Type B pancreatic cell (in vitro differentiated cells): ENCODE data around the gene TRIO. TPM values are rescaled to one million over a fixed set of nuclear protein-coding genes. Genes with fewer than 3 reads are reported as not detected.

Experiments used
- DNase-seq: peaks from one replicate; pipeline ENCODE4 v3.0.0; 2021; ENCODE audit warnings: mixed read lengths; ENCODE audit not compliant: unreplicated experiment; ENCODE audit errors: extremely low spot score
- H3K27ac Mint-ChIP-seq: 2 replicates; pipeline ENCODE4 v1.8.0; 2021; ENCODE audit warnings: mild to moderate bottlenecking, mixed read lengths
- H3K27me3 Mint-ChIP-seq: 2 replicates; pipeline ENCODE4 v1.8.0; 2021; ENCODE audit warnings: mixed read lengths
- H3K36me3 Mint-ChIP-seq: 2 replicates; pipeline ENCODE4 v1.8.0; 2021; ENCODE audit warnings: mixed read lengths
- H3K4me1 Mint-ChIP-seq: one replicate; pipeline ENCODE4 v1.8.0; 2021; ENCODE audit warnings: mixed read lengths; ENCODE audit not compliant: unreplicated experiment
- H3K4me3 Mint-ChIP-seq: 2 replicates; pipeline ENCODE4 v1.8.0; 2021; ENCODE audit warnings: mild to moderate bottlenecking, mixed read lengths
- H3K9me3 Mint-ChIP-seq: 2 replicates; pipeline ENCODE4 v1.8.0; 2021; ENCODE audit warnings: mixed read lengths
- CTCF ChIP-seq: fragments of 200-600 bp; sonication (generic); conservative IDR thresholded peaks from 2 replicates; pipeline ENCODE4 v1.5.0; 2021; ENCODE audit warnings: antibody characterized with exemption, mild to moderate bottlenecking
- total RNA-seq: library from RNA; stranded (reverse); gene quantifications from 2 replicates; pipeline ENCODE4 v1.2.1, GENCODE V29; 2021; ENCODE audit warnings: low replicate concordance

TRIO gene
- total RNA-seq, 1 donor from 2014 or later = 145 TPM

GRCh38 chr5:14118551-14119320 lies 24.4 kb upstream of the TRIO start:
- H3K4me3 Mint-ChIP-seq = no peak overlapping the region
- no peak for TF ChIP-seq CTCF

GRCh38 chr5:14120176-14120575 lies 23.0 kb upstream of the TRIO start:
- no peak for DNase-seq
- H3K27me3 Mint-ChIP-seq = peaks cover 10% of the 10 kb centered on the region
- H3K27ac Mint-ChIP-seq = no peak overlapping the region
- no peak overlapping the region for H3K4me3 Mint-ChIP-seq
- H3K36me3 Mint-ChIP-seq = no peaks in the 10 kb centered on the region
- no peak for TF ChIP-seq CTCF
- no peaks in the 10 kb centered on the region for H3K9me3 Mint-ChIP-seq
- H3K4me1 Mint-ChIP-seq = peaks cover 20% of the 10 kb centered on the region

More at GRCh38 chr5:14118551-14119320, 24.4 kb upstream of the TRIO start:
- H3K36me3 Mint-ChIP-seq = no peaks in the 10 kb centered on the region
- no peak for DNase-seq
- H3K4me1 Mint-ChIP-seq = peaks cover 23% of the 10 kb centered on the region
- peaks cover 10% of the 10 kb centered on the region for H3K27me3 Mint-ChIP-seq
- H3K9me3 Mint-ChIP-seq = no peaks in the 10 kb centered on the region
- H3K27ac Mint-ChIP-seq = no peak overlapping the region

- Mint-ChIP-seq H3K27me3 (peaks cover 10% of the 10 kb centered on the region), H3K9me3 (no peaks in the 10 kb centered on the region), H3K27ac (no peak overlapping the region), H3K4me1 (peaks cover 17% of the 10 kb centered on the region), H3K4me3 (no peak overlapping the region), H3K36me3 (no peaks in the 10 kb centered on the region)
- no peak for TF ChIP-seq CTCF
- no peak for DNase-seq
Observed at GRCh38 chr5:14121552-14121951, 21.6 kb upstream of the TRIO start.

- Mint-ChIP-seq H3K27me3 (peaks cover 10% of the 10 kb centered on the region), H3K4me3 (no peak overlapping the region), H3K27ac (no peak overlapping the region), H3K4me1 (peaks cover 17% of the 10 kb centered on the region), H3K36me3 (no peaks in the 10 kb centered on the region), H3K9me3 (no peaks in the 10 kb centered on the region)
- no peak for TF ChIP-seq CTCF
- DNase-seq = no peak
Observed at GRCh38 chr5:14122089-14122488, 21.1 kb upstream of the TRIO start.

- Mint-ChIP-seq H3K4me3 (no peak overlapping the region), H3K36me3 (no peaks in the 10 kb centered on the region), H3K4me1 (peaks cover 13% of the 10 kb centered on the region), H3K9me3 (no peaks in the 10 kb centered on the region), H3K27ac (no peak overlapping the region), H3K27me3 (peaks cover 12% of the 10 kb centered on the region)
- DNase-seq = no peak
- TF ChIP-seq CTCF = no peak
Observed at GRCh38 chr5:14123551-14123950, 19.6 kb upstream of the TRIO start.
